Left ventricle myocardium inferior (tissue), 1 donor: Measurements from ENCODE around the gene SLC20A1. TPM values are rescaled to one million over a fixed set of nuclear protein-coding genes. Genes with fewer than 3 reads are reported as not detected.
"Not testable (repeated sequence)": the region's sequence is repeated elsewhere in the genome, so short reads cannot be mapped to it uniquely, and the experiment has no call there.

Experiments used
- DNase-seq: peaks from one replicate; pipeline ENCODE4 v3.0.0-alpha.2; 2020
- H3K27ac ChIP-seq: fragments of 200-600 bp; replicated peaks from 2 replicates; pipeline ENCODE4 v1.8.0; 2021
- H3K27me3 ChIP-seq: fragments of 200-600 bp; 2 replicates; pipeline ENCODE4 v1.8.0; 2021; ENCODE audit warnings: low read depth
- H3K36me3 ChIP-seq: fragments of 200-600 bp; 2 replicates; pipeline ENCODE4 v1.8.0; 2021
- H3K4me1 ChIP-seq: fragments of 200-600 bp; 2 replicates; pipeline ENCODE4 v1.8.0; 2021
- H3K4me3 ChIP-seq: fragments of 200-600 bp; 2 replicates; pipeline ENCODE4 v1.8.0; 2021; ENCODE audit warnings: mild to moderate bottlenecking, moderate library complexity
- H3K9me3 ChIP-seq: fragments of 200-600 bp; replicated peaks from 2 replicates; pipeline ENCODE4 v1.8.0; 2021
- CTCF ChIP-seq: fragments of 200-600 bp; IDR thresholded peaks from 2 replicates; pipeline ENCODE4 v1.8.0; 2021; ENCODE audit warnings: antibody characterized with exemption, mild to moderate bottlenecking, borderline replicate concordance
- intact Hi-C: fragments of 100-400 bp; cut with micrococcal nuclease; formaldehyde crosslinking; loops from one replicate; pipeline ENCODE4 v1.11.0; 2022
- total RNA-seq: library from RNA; stranded (reverse); fragmentation: NEBNext Ultra II Directional; extraction: Animal tissue kit (Norgen Biotek cat#: 25700); gene quantifications from one replicate; pipeline ENCODE4 v1.2.1, GENCODE V29; 2021
- donor health status: DM: no; HTN: yes; CAD: no; lungs with severe emphysema.

Gene SLC20A1
- total RNA-seq, 1 donor from 2014 or later: 10.5 TPM

DNA sequence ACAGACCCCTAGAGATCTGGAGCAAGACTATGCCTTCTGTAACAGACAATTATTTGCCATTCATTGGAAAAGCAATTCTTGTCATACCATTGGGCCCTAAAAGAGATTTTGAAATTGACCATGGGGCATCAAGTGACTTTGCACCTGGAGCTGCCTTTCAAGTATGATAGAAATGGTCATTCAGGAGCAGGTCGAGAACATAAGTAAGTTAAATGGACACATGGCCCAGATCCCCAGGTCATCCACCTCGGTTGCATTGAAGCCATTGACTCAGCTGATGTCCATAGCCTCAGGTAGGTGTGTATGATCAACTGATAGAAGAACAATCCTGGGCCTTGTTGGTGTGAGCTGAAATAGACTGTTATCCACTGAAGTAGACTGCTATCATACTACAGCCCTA, 42.0 kb upstream of the SLC20A1 start:
- no peak for TF ChIP-seq CTCF
- intact Hi-C loops: no loop called here
- Histone ChIP-seq H3K4me1 (peaks cover 7% of the 10 kb centered on the region), H3K27ac (no peak overlapping the region), H3K27me3 (no peaks in the 10 kb centered on the region), H3K36me3 (no peaks in the 10 kb centered on the region), H3K4me3 (no peak overlapping the region), H3K9me3 (no peaks in the 10 kb centered on the region)
- DNase-seq: no peak

GRCh38 chr2:112604952-112605351, 40.8 kb upstream of the SLC20A1 start:
- intact Hi-C loops: no loop called here
- no peaks in the 10 kb centered on the region for H3K27me3 ChIP-seq
- no peaks in the 10 kb centered on the region for H3K9me3 ChIP-seq
- no peak overlapping the region for H3K27ac ChIP-seq
- no peak for DNase-seq
- TF ChIP-seq CTCF: no peak
- H3K4me1 ChIP-seq: peaks cover 4% of the 10 kb centered on the region
- H3K4me3 ChIP-seq: no peak overlapping the region
- no peaks in the 10 kb centered on the region for H3K36me3 ChIP-seq

- intact Hi-C loops: no loop called here
- no peak for DNase-seq
Measured at GRCh38 chr2:112605926-112606325, 39.8 kb upstream of the SLC20A1 start.

GRCh38 chr2:112606547-112606946, 39.2 kb upstream of the SLC20A1 start:
- Histone ChIP-seq H3K27ac (no peak overlapping the region), H3K4me1 (no peaks in the 10 kb centered on the region), H3K9me3 (no peaks in the 10 kb centered on the region), H3K36me3 (no peaks in the 10 kb centered on the region), H3K27me3 (no peaks in the 10 kb centered on the region), H3K4me3 (no peak overlapping the region)
- no peak for DNase-seq
- intact Hi-C loops: no loop called here
- no peak for TF ChIP-seq CTCF

More at GRCh38 chr2:112605926-112606325, 39.8 kb upstream of the SLC20A1 start:
- Histone ChIP-seq H3K27me3 (no peaks in the 10 kb centered on the region), H3K4me3 (no peak overlapping the region), H3K27ac (no peak overlapping the region), H3K36me3 (no peaks in the 10 kb centered on the region), H3K4me1 (no peaks in the 10 kb centered on the region), H3K9me3 (no peaks in the 10 kb centered on the region)
- TF ChIP-seq CTCF: no peak

GRCh38 chr2:112607680-112608438, 37.9 kb upstream of the SLC20A1 start:
- H3K36me3 ChIP-seq: no peaks in the 10 kb centered on the region
- no peaks in the 10 kb centered on the region for H3K27me3 ChIP-seq
- no peak overlapping the region for H3K27ac ChIP-seq
- no peak for TF ChIP-seq CTCF
- DNase-seq: no peak
- no peaks in the 10 kb centered on the region for H3K9me3 ChIP-seq
- no peak overlapping the region for H3K4me3 ChIP-seq
- intact Hi-C loops: no loop called here
- no peaks in the 10 kb centered on the region for H3K4me1 ChIP-seq

DNA sequence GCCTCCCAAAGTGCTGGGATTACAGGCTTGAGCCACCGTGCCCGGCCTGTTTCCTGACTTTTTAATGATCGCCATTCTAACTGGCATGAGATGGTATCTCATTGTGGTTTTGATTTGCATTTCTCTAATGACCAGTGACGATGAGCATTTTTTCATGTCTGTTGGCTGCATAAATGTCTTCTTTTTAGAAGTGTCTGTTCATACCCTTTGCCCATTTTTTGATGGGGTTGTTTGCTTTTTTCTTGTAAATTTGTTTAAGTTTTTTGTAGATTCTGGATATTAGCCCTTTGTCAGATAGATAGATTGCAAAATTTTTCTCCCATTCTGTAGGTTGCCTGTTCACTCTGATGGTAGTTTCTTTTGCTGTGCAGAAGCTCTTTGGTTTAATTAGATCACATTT, 36.4 kb upstream of the SLC20A1 start:
- intact Hi-C loops, H3K4me3 ChIP-seq, H3K4me1 ChIP-seq, H3K36me3 ChIP-seq, H3K27me3 ChIP-seq, DNase-seq, H3K27ac ChIP-seq, H3K9me3 ChIP-seq: not testable (repeated sequence)

DNA sequence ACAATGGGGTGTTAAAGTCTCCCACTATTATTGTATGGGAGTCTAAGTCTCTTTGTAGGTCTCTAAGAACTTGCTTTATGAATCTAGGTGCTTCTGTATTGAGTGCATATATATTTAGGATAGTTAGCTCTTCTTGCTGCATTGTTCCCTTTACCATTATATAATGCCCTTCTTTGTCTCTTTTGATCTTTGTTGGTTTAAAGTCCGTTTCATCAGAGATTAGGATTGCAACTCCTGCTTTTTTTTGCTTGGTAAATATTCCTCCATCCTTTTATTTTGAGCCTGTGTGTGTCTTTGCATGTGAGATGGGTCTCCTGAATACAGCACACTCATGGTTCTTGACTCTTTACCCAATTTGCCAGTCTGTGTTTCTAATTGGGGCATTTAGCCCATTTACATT, 33.5 kb upstream of the SLC20A1 start:
- DNase-seq, intact Hi-C loops, H3K27ac ChIP-seq, H3K36me3 ChIP-seq, H3K4me1 ChIP-seq, H3K9me3 ChIP-seq, H3K27me3 ChIP-seq, H3K4me3 ChIP-seq: not testable (repeated sequence)
